A549 (cell line): ENCODE data around the gene C6orf141. TPM values are rescaled to one million over a fixed set of nuclear protein-coding genes. Genes with fewer than 3 reads are reported as not detected.
A peak's percentile ranks its signal among the peaks of the same experiment; 100 is the strongest.

Source experiments
- ATAC-seq, 2 experiments: fragments of 200-7000 bp in 1 of 2; fragments of >200 bp in 1 of 2; cut with Nextera tagmentation in 1 of 2; cut with Tn5 transposase in 1 of 2; 3 replicates each; pipeline versions ENCODE4 v1.8.0 to v1.9.1; 2018 to 2020; ENCODE audit warnings: mild to moderate bottlenecking in 1 of 2, moderate library complexity in 1 of 2
- CTCF ChIA-PET: fragments of 300-600 bp; sonication (Branson Sonifier 250); formaldehyde crosslinking; extraction: SDS; loops from one replicate; lab custom pipeline; 2021; ENCODE audit warnings: antibody characterized with exemption, inconsistent platforms; lab: Yijun Ruan, JAX
- POLR2A ChIA-PET: fragments of 350-600 bp; formaldehyde crosslinking; extraction: SDS; loops from one replicate; lab custom pipeline; 2021; ENCODE audit warnings: antibody characterized with exemption, inconsistent platforms; lab: Yijun Ruan, JAX
- DNase-seq, 2 experiments: peaks; one replicate each; pipeline versions ENCODE4 v3.0.0 to v3.0.0-alpha.2; 2011 to 2016; ENCODE audit warnings: low read depth in 1 of 2, low spot score in 1 of 2
- FAIRE-seq: peaks from 2 replicates; lab custom pipeline; 2011; peaks lifted over from hg19 to GRCh38; lab: Jason Lieb, UNC
- H3K27ac ChIP-seq, 2 experiments: fragments of >200 bp; sonication (Bioruptor Twin); formaldehyde crosslinking; 3 replicates each; pipeline ENCODE4 v1.5.1; 2016 to 2017
- H3K4me1 ChIP-seq: fragments of >200 bp; sonication (Bioruptor Twin); formaldehyde crosslinking; 3 replicates; pipeline ENCODE4 v1.6.1; 2016
- H3K4me2 ChIP-seq: fragments of >200 bp; sonication (Bioruptor Twin); formaldehyde crosslinking; 3 replicates; pipeline ENCODE4 v1.6.1; 2016
- H3K4me3 ChIP-seq: fragments of >200 bp; sonication (Bioruptor Twin); formaldehyde crosslinking; 3 replicates; pipeline ENCODE4 v1.5.1; 2016
- H3K9me3 ChIP-seq: fragments of >200 bp; sonication (Bioruptor Twin); formaldehyde crosslinking; 3 replicates; pipeline ENCODE4 v1.6.1; 2016
- ATOH8 ChIP-seq: fragments of 250-450 bp; sonication (Bioruptor Pico); IDR thresholded peaks from 2 replicates; pipeline ENCODE4 v1.5.0; 2020; ENCODE audit warnings: low read depth, mild to moderate bottlenecking, moderate library complexity
- BHLHE40 ChIP-seq: IDR thresholded peaks from 2 replicates; pipeline ENCODE4 v1.6.1; 2012; ENCODE audit warnings: low read depth, low read length, inconsistent platforms
- CHD2 ChIP-seq: fragments of 150-350 bp; IDR thresholded peaks from 2 replicates; pipeline ENCODE4 v1.6.1; 2014; ENCODE audit warnings: low read length; ENCODE audit not compliant: partially characterized antibody
- E2F6 ChIP-seq: IDR thresholded peaks from 2 replicates; pipeline ENCODE4 v1.6.1; 2012; ENCODE audit warnings: low read depth, borderline replicate concordance
- EHF ChIP-seq: fragments of 250-450 bp; sonication (Bioruptor Pico); IDR thresholded peaks from 2 replicates; pipeline ENCODE4 v1.5.0; 2020; ENCODE audit warnings: mild to moderate bottlenecking
- EHMT2 ChIP-seq: fragments of 200-600 bp; sonication (generic); IDR thresholded peaks from 2 replicates; pipeline ENCODE4 v1.6.1; 2016; ENCODE audit warnings: antibody characterized with exemption, low read depth, mild to moderate bottlenecking, moderate library complexity
- HES2 ChIP-seq: fragments of >200 bp; sonication (Bioruptor Twin); formaldehyde crosslinking; IDR thresholded peaks from 2 replicates; pipeline ENCODE4 v1.6.1; 2016
- HEYL ChIP-seq: fragments of 250-450 bp; sonication (Bioruptor Pico); IDR thresholded peaks from 2 replicates; pipeline ENCODE4 v1.8.0; 2021; ENCODE audit warnings: mild to moderate bottlenecking, moderate library complexity
- HOXB13 ChIP-seq: fragments of 250-450 bp; sonication (Bioruptor Pico); IDR thresholded peaks from 2 replicates; pipeline ENCODE4 v1.5.0; 2020; ENCODE audit warnings: low read depth, mild to moderate bottlenecking, moderate library complexity
- HOXB5 ChIP-seq: fragments of 250-450 bp; sonication (Bioruptor Pico); IDR thresholded peaks from 2 replicates; pipeline ENCODE4 v1.5.0; 2020; ENCODE audit warnings: mild to moderate bottlenecking, moderate library complexity
- JUN ChIP-seq, 2 experiments: fragments of >200 bp; sonication (Bioruptor Twin); formaldehyde crosslinking; IDR thresholded peaks; 2 replicates in 1 of 2; 3 replicates in 1 of 2; pipeline ENCODE4 v1.6.1; 2016 to 2017
- JUNB ChIP-seq: fragments of >200 bp; sonication (Bioruptor Twin); formaldehyde crosslinking; IDR thresholded peaks from 2 replicates; pipeline ENCODE4 v1.6.1; 2016
- MAFK ChIP-seq: fragments of 450-650 bp; IDR thresholded peaks from 2 replicates; pipeline ENCODE4 v1.6.1; 2014; ENCODE audit not compliant: partially characterized antibody
- MAX ChIP-seq: IDR thresholded peaks from 2 replicates; pipeline ENCODE4 v1.6.1; 2012
- MAZ ChIP-seq: fragments of 150-350 bp; IDR thresholded peaks from 2 replicates; pipeline ENCODE4 v1.6.1; 2014; ENCODE audit warnings: antibody characterized with exemption, low read depth, low read length, borderline replicate concordance
- NFE2L2 ChIP-seq: fragments of 150-350 bp; conservative IDR thresholded peaks from 2 replicates; pipeline ENCODE4 v1.6.1; 2014; ENCODE audit warnings: low read length
- PHF8 ChIP-seq: fragments of 200-600 bp; sonication (generic); IDR thresholded peaks from 2 replicates; pipeline ENCODE4 v1.6.1; 2016; ENCODE audit warnings: low read depth, mild to moderate bottlenecking, antibody characterized with exemption, moderate library complexity, borderline replicate concordance
- RARB ChIP-seq: fragments of 250-450 bp; sonication (Bioruptor Pico); IDR thresholded peaks from 2 replicates; pipeline ENCODE4 v1.8.0; 2021; ENCODE audit warnings: mild to moderate bottlenecking, moderate library complexity
- RFX5 ChIP-seq: fragments of 450-650 bp; IDR thresholded peaks from 2 replicates; pipeline ENCODE4 v1.7.1; 2014; ENCODE audit warnings: antibody characterized with exemption, mild to moderate bottlenecking, moderate library complexity
- TP53 ChIP-seq: fragments of 250-450 bp; sonication (Bioruptor Pico); IDR thresholded peaks from 2 replicates; pipeline ENCODE4 v1.5.0; 2021; ENCODE audit warnings: mild to moderate bottlenecking, moderate library complexity
- ZSCAN20 ChIP-seq: fragments of 250-450 bp; sonication (Bioruptor Pico); IDR thresholded peaks from 2 replicates; pipeline ENCODE4 v1.8.0; 2022; ENCODE audit warnings: mild to moderate bottlenecking, moderate library complexity
- WGBS: methylation state at CpG from one replicate; pipeline ENCODE4 v1.1.6; 2017; ENCODE audit errors: missing lambda C conversion rate; 5-methylcytosine and 5-hydroxymethylcytosine counted together
- polyA plus RNA-seq, 4 experiments: library from polyadenylated mRNA; depleted of rRNA in 3 of 4; stranded (reverse); fragments of >200 nt; fragmentation: RNase III in 1 of 4; extraction: RNeasy Plus Mini Kit Qiagen cat#74134 plus additional on column Dnase treatment in 1 of 4; gene quantifications; 2 replicates in 3 of 4; 3 replicates in 1 of 4; pipeline ENCODE4 v1.2.3, GENCODE V29; 2011 to 2017

Gene C6orf141
- polyA plus RNA-seq, 2 of the 4 experiments (the other 2 are of a cell fraction): 24.9 to 29.9 TPM

GRCh38 chr6:49558238-49558637 is 7.8 kb downstream of the C6orf141 start:
- DNase-seq (no peak), FAIRE-seq (no peak), ATAC-seq (no peak)
- no peak overlapping the region for H3K4me3 ChIP-seq
- TF ChIP-seq MAZ: no peak
- no peak for TF ChIP-seq HEYL (CRISPR knock-in tag)
- TF ChIP-seq ZSCAN20 (CRISPR knock-in tag): no peak
- no peak for TF ChIP-seq HES2
- no peak for TF ChIP-seq TP53 (CRISPR knock-in tag)
- no peak for TF ChIP-seq EHF (CRISPR knock-in tag)
- TF ChIP-seq RFX5: no peak
- no peak for TF ChIP-seq RARB
- TF ChIP-seq PHF8: no peak
- no peak for TF ChIP-seq JUNB
- TF ChIP-seq MAFK: no peak
- ChIA-PET CTCF (interaction anchor here (3.0 kb wide), 1 partner anchor 26 kb away, joined by 14 read pairs; no protein-coding TSS in a partner anchor), POLR2A (no interaction called here)
- H3K9me3 ChIP-seq: no peaks in the 10 kb centered on the region
- H3K4me1 ChIP-seq: peaks cover 51% of the 10 kb centered on the region
- peak overlapping the region; percentile 85; the same call in 2 of the 3 replicates for H3K4me2 ChIP-seq
- peak overlapping the region; percentile 12 to 86; a peak in 4 of 6 replicates for H3K27ac ChIP-seq

GRCh38 chr6:49563006-49563886 is 12.8 kb downstream of the C6orf141 start:
- TF ChIP-seq JUN (IDR thresholded peaks at IDR 0.05) (no peak), HOXB5 (CRISPR knock-in tag) (no peak), ATOH8 (no peak), HES2 (no peak), MAX (no peak), BHLHE40 (no peak), E2F6 (no peak), TP53 (CRISPR knock-in tag) (no peak), HOXB13 (CRISPR knock-in tag) (no peak), NFE2L2 (no peak), CHD2 (no peak), EHMT2 (no peak)
- H3K9me3 ChIP-seq: no peaks in the 10 kb centered on the region
- no peak overlapping the region for H3K4me3 ChIP-seq
- H3K27ac ChIP-seq: peak overlapping the region; percentile 23 to 47; a peak in 2 of 6 replicates
- ATAC-seq (peak in 1 of 2 experiments; percentile 25; a peak in 2 of 6 replicates), DNase-seq (no peak), FAIRE-seq (no peak)
- H3K4me2 ChIP-seq: no peak overlapping the region
- ChIA-PET CTCF (interaction anchor here (3.4 kb wide), 1 partner anchor 31 kb away, joined by 17 read pairs; no protein-coding TSS in a partner anchor), POLR2A (interaction anchor here (1.6 kb wide), 1 partner anchor 10 kb away, joined by 6 read pairs; no protein-coding TSS in a partner anchor)
- peaks cover 25% of the 10 kb centered on the region for H3K4me1 ChIP-seq
- 93% methylated on average over 3 of the region's 5 CpGs for WGBS
